ENCODE measurements around the gene ARAP2. TPM values are rescaled to one million over a fixed set of nuclear protein-coding genes. Genes with fewer than 3 reads are reported as not detected.

The ARAP2 gene
- polyA plus RNA-seq, 1 donor (not counting 4 experiments of a cell fraction or from before 2014, with no cell fraction given), result 9.3 TPM

- no peak overlapping the region for H2AFZ ChIP-seq (ENCODE audit: control insufficient read depth, low read length)
- no peak overlapping the region for H3K4me3 ChIP-seq (ENCODE audit: control insufficient read depth in 2 of 3, extremely low read depth in 1 of 3, insufficient read depth in 2 of 3, low read depth in 1 of 3, low read length in 3 of 3)
- FAIRE-seq (no peak), DNase-seq (ENCODE audit: low read depth, low spot score) (no peak)
- H3K9me1 ChIP-seq (ENCODE audit: control insufficient read depth, extremely low read depth, insufficient read depth, low read length), result no peaks in the 10 kb centered on the region
- no peaks in the 10 kb centered on the region for H3K4me1 ChIP-seq (ENCODE audit: control insufficient read depth, extremely low read depth, insufficient read depth, low read length)
- no peaks in the 10 kb centered on the region for H4K20me1 ChIP-seq (ENCODE audit: control insufficient read depth, extremely low read depth, insufficient read depth, low read length)
- no peaks in the 10 kb centered on the region for H3K36me3 ChIP-seq (ENCODE audit: control insufficient read depth in 2 of 2, extremely low read depth in 1 of 2, insufficient read depth in 2 of 2, low read length in 2 of 2)
- TF ChIP-seq CTCF (optimal IDR thresholded peaks at IDR 0.05 in 1 of 3, IDR thresholded peaks at IDR 0.05 in 1 of 3, conservative IDR thresholded peaks at IDR 0.05 in 1 of 3; ENCODE audit: extremely low read depth in 1 of 3, insufficient read depth in 2 of 3, low read length in 3 of 3) (no peak), EZH2 (IDR thresholded peaks at IDR 0.05; ENCODE audit: low read length) (no peak)
- no peaks in the 10 kb centered on the region for H3K9me3 ChIP-seq (ENCODE audit: control insufficient read depth, low read depth, low read length)
- no peak overlapping the region for H3K27ac ChIP-seq (ENCODE audit: control insufficient read depth, insufficient read depth, low read length)
- dilution Hi-C loops (cut with MboI; ENCODE audit: extremely low pct_ligation_motif_present, low sequenced_read_pairs), result no loop called here
- H3K4me2 ChIP-seq (ENCODE audit: control insufficient read depth, extremely low read depth, insufficient read depth, low read depth, low read length), result no peak overlapping the region
- H3K79me2 ChIP-seq (ENCODE audit: control insufficient read depth, insufficient read depth, low read length), result no peaks in the 10 kb centered on the region
- H3K9ac ChIP-seq (ENCODE audit: control insufficient read depth, extremely low read depth, insufficient read depth, low read length), result no peak overlapping the region
- no peaks in the 10 kb centered on the region for H3K27me3 ChIP-seq (ENCODE audit: control insufficient read depth, extremely low read depth, insufficient read depth, low read length)
Observed at GRCh38 chr4:36072529-36072928, 171.8 kb downstream of the ARAP2 start.

GRCh38 chr4:36067116-36067515 lies 177.2 kb downstream of the ARAP2 start:
- TF ChIP-seq EZH2 (IDR thresholded peaks at IDR 0.05; ENCODE audit: low read length) (no peak), CTCF (optimal IDR thresholded peaks at IDR 0.05 in 1 of 3, IDR thresholded peaks at IDR 0.05 in 1 of 3, conservative IDR thresholded peaks at IDR 0.05 in 1 of 3; ENCODE audit: extremely low read depth in 1 of 3, insufficient read depth in 2 of 3, low read length in 3 of 3) (no peak)
- H3K9me3 ChIP-seq (ENCODE audit: control insufficient read depth, low read depth, low read length), result no peaks in the 10 kb centered on the region
- dilution Hi-C loops (cut with MboI; ENCODE audit: extremely low pct_ligation_motif_present, low sequenced_read_pairs), result no loop called here
- no peak for DNase-seq (ENCODE audit: low read depth, low spot score)
- H3K79me2 ChIP-seq (ENCODE audit: control insufficient read depth, insufficient read depth, low read length), result no peaks in the 10 kb centered on the region
- H4K20me1 ChIP-seq (ENCODE audit: control insufficient read depth, extremely low read depth, insufficient read depth, low read length), result no peaks in the 10 kb centered on the region
- no peak overlapping the region for H3K4me3 ChIP-seq (ENCODE audit: control insufficient read depth in 2 of 3, extremely low read depth in 1 of 3, insufficient read depth in 2 of 3, low read depth in 1 of 3, low read length in 3 of 3)
- no peaks in the 10 kb centered on the region for H3K27me3 ChIP-seq (ENCODE audit: control insufficient read depth, extremely low read depth, insufficient read depth, low read length)
- no peak overlapping the region for H3K9ac ChIP-seq (ENCODE audit: control insufficient read depth, extremely low read depth, insufficient read depth, low read length)
- H2AFZ ChIP-seq (ENCODE audit: control insufficient read depth, low read length), result no peak overlapping the region
- H3K36me3 ChIP-seq (ENCODE audit: control insufficient read depth in 2 of 2, extremely low read depth in 1 of 2, insufficient read depth in 2 of 2, low read length in 2 of 2), result peaks cover 1 to 6% of the 10 kb centered on the region in 2 experiments
- no peak for FAIRE-seq
- no peaks in the 10 kb centered on the region for H3K9me1 ChIP-seq (ENCODE audit: control insufficient read depth, extremely low read depth, insufficient read depth, low read length)
- no peak overlapping the region for H3K4me2 ChIP-seq (ENCODE audit: control insufficient read depth, extremely low read depth, insufficient read depth, low read depth, low read length)
- no peak overlapping the region for H3K27ac ChIP-seq (ENCODE audit: control insufficient read depth, insufficient read depth, low read length)
- H3K4me1 ChIP-seq (ENCODE audit: control insufficient read depth, extremely low read depth, insufficient read depth, low read length), result no peaks in the 10 kb centered on the region

Data from keratinocyte (primary cell).